Activated T-cell treated with anti-CD3 and anti-CD28 coated beads, Interleukin-2, amount 50 U/mL, for 72 hours (primary cell): ENCODE results near the gene PVALEF. TPM values are rescaled to one million over a fixed set of nuclear protein-coding genes. Genes with fewer than 3 reads are reported as not detected.

Experiments
- ATAC-seq, 2 donors: fragments of 150-1000 bp; cut with Tn5 transposase; replicated peaks in 1 of 2; 2 replicates each; pipeline ENCODE4 v1.10.0; 2021; ENCODE audit warnings: moderate library complexity in 2 of 2, mild to moderate bottlenecking in 1 of 2
- DNase-seq, 2 donors: peaks; one replicate each; pipeline ENCODE4 v3.0.0; 2021 to 2022; ENCODE audit warnings: mixed read lengths in 1 of 2
- H3K27ac Mint-ChIP-seq: one replicate; pipeline ENCODE4 v1.8.0; 2022; ENCODE audit warnings: mild to moderate bottlenecking, moderate library complexity, mixed read lengths
- H3K27me3 Mint-ChIP-seq: one replicate; pipeline ENCODE4 v1.8.0; 2022; ENCODE audit warnings: low read depth, mixed read lengths
- H3K36me3 Mint-ChIP-seq, 2 donors: one replicate each; pipeline ENCODE4 v1.8.0; 2022; ENCODE audit warnings: mixed read lengths in 2 of 2, mild to moderate bottlenecking in 1 of 2; ENCODE audit not compliant: insufficient read depth in 2 of 2
- H3K4me1 Mint-ChIP-seq: one replicate; pipeline ENCODE4 v1.8.0; 2022; ENCODE audit warnings: low read depth, mixed read lengths
- H3K4me3 Mint-ChIP-seq, 2 donors: one replicate each; pipeline ENCODE4 v1.8.0; 2022; ENCODE audit warnings: mild to moderate bottlenecking in 2 of 2, mixed read lengths in 2 of 2, moderate library complexity in 2 of 2
- H3K9me3 Mint-ChIP-seq, 2 donors: one replicate each; pipeline ENCODE4 v1.8.0; 2022; ENCODE audit warnings: mixed read lengths in 2 of 2
- total RNA-seq, 2 donors: library from RNA; stranded (reverse); gene quantifications; one replicate each; pipeline ENCODE4 v1.2.3, GENCODE V29; 2022

Gene PVALEF
- total RNA-seq, result not detected

- H3K27ac Mint-ChIP-seq, result no peak within 1 kb of the TSS
- H3K36me3 Mint-ChIP-seq, result no peaks in the 10 kb centered on the region
- H3K9me3 Mint-ChIP-seq, result no peaks in the 10 kb centered on the region
- peak within 1 kb of the TSS; percentile 26 to 48 for H3K4me3 Mint-ChIP-seq
- H3K27me3 Mint-ChIP-seq, result peaks cover 8% of the 10 kb centered on the region
- H3K4me1 Mint-ChIP-seq, result no peaks in the 10 kb centered on the region
- no peak for DNase-seq
- ATAC-seq, result no peak
Measured at GRCh38 chr17:81165246-81166032, at the start of gene PVALEF. TSS of gene PVALEF (plus strand) at chr17:81165507. CDS start at chr17:81181227, 15,720 bp downstream.

GRCh38 chr17:81115749-81116464, 49.4 kb upstream of the PVALEF start:
- Mint-ChIP-seq H3K4me3 (no peak overlapping the region), H3K27ac (no peak overlapping the region), H3K9me3 (no peaks in the 10 kb centered on the region), H3K36me3 (no peaks in the 10 kb centered on the region), H3K4me1 (no peaks in the 10 kb centered on the region), H3K27me3 (no peaks in the 10 kb centered on the region)
- ATAC-seq (no peak), DNase-seq (no peak)

DNA sequence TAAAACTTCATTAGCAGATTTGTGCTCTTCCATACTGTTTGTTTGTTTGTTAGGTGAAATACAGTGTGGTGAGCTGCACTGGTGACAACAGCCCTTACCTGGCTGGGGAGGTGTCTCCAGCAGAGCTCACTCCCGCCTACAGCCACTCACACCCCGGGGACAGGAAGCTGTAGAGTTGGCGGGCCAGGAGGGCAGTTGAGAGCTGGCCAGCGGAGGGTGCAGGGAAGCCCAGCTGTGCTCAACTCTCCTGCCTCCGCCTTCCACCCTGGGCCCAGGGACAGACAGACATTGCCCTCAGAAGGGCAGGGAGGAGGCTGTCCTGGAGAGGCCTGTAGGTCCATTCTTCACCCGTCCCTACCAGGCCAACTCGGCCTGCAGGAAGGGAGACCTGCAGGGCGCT, 48.6 kb upstream of the PVALEF start:
- H3K4me1 Mint-ChIP-seq, result no peaks in the 10 kb centered on the region
- H3K36me3 Mint-ChIP-seq, result no peaks in the 10 kb centered on the region
- ATAC-seq (no peak), DNase-seq (no peak)
- no peaks in the 10 kb centered on the region for H3K27me3 Mint-ChIP-seq
- H3K4me3 Mint-ChIP-seq, result no peak overlapping the region
- H3K27ac Mint-ChIP-seq, result no peak overlapping the region
- H3K9me3 Mint-ChIP-seq, result no peaks in the 10 kb centered on the region

- Mint-ChIP-seq H3K4me3 (no peak overlapping the region), H3K27ac (no peak overlapping the region), H3K9me3 (no peaks in the 10 kb centered on the region), H3K27me3 (no peaks in the 10 kb centered on the region), H3K36me3 (no peaks in the 10 kb centered on the region), H3K4me1 (no peaks in the 10 kb centered on the region)
- ATAC-seq (no peak), DNase-seq (no peak)
Measured at GRCh38 chr17:81117672-81118198, 47.6 kb upstream of the PVALEF start.

GRCh38 chr17:81118308-81119221, 46.7 kb upstream of the PVALEF start:
- ATAC-seq, result no peak
- H3K4me1 Mint-ChIP-seq, result no peaks in the 10 kb centered on the region
- H3K9me3 Mint-ChIP-seq, result no peaks in the 10 kb centered on the region
- H3K4me3 Mint-ChIP-seq, result peak overlapping the region; percentile 50 to 68
- no peaks in the 10 kb centered on the region for H3K36me3 Mint-ChIP-seq
- no peak for DNase-seq
- no peak overlapping the region for H3K27ac Mint-ChIP-seq
- no peaks in the 10 kb centered on the region for H3K27me3 Mint-ChIP-seq

DNA sequence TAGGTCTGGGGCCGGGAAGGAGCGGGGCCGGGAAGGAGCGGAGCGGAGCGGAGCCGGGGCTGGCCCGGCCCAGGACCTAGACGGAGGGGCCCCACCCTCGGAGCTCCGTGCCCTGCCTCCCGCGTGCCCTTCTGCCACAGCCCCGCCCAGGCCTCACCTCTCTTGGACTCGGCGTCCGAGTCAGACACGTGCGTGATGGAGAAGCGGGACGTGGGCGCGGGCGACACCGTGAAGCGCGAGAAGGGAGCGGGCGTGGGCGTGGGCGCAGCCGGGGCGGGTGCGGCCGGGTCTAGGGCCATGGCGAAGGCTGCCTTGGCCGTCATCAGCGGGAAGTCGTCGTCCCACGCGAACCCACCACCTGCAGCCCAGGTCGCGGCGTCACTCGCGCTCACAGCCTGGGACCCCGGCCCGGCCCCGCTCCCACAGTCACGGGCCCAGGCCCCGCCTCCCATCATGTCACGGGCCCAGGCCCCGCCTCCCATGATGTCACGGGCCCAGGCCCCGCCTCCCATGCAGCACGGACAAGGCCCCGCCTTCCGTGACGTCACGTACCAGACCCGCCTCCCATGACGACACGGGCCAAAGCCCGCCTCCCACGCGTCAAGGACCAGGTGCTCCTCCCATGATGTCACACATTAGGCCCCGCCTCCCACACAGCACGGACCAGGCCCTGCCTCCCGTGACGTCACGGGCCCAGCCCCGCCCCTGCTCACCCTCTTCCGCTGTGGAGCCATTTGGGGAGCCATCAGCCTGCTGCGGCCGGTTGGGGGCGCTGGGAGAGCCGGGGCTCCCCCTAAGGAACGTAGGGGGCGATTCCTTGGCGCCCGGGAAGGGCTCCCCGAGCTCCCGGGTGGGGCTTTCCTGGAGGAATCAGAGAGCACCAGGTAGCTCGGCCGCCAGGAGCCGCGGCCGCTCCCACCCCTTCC, 45.8 kb upstream of the PVALEF start:
- Mint-ChIP-seq H3K4me1 (no peaks in the 10 kb centered on the region), H3K36me3 (no peaks in the 10 kb centered on the region), H3K4me3 (peak overlapping the region; percentile 52 to 68), H3K27me3 (no peaks in the 10 kb centered on the region), H3K9me3 (no peaks in the 10 kb centered on the region), H3K27ac (no peak overlapping the region)
- ATAC-seq (peak; percentile 79 to 80), DNase-seq (peak; percentile 88 to 93)

- ATAC-seq (no peak), DNase-seq (no peak)
- no peaks in the 10 kb centered on the region for H3K4me1 Mint-ChIP-seq
- no peak overlapping the region for H3K27ac Mint-ChIP-seq
- H3K4me3 Mint-ChIP-seq, result no peak overlapping the region
- no peaks in the 10 kb centered on the region for H3K36me3 Mint-ChIP-seq
- no peaks in the 10 kb centered on the region for H3K27me3 Mint-ChIP-seq
- no peaks in the 10 kb centered on the region for H3K9me3 Mint-ChIP-seq
Measured at GRCh38 chr17:81120149-81120484, 45.2 kb upstream of the PVALEF start.

GRCh38 chr17:81120695-81121621, 44.3 kb upstream of the PVALEF start:
- Mint-ChIP-seq H3K9me3 (no peaks in the 10 kb centered on the region), H3K4me1 (no peaks in the 10 kb centered on the region), H3K27ac (no peak overlapping the region), H3K4me3 (no peak overlapping the region), H3K27me3 (no peaks in the 10 kb centered on the region), H3K36me3 (no peaks in the 10 kb centered on the region)
- DNase-seq, result no peak
- no peak for ATAC-seq

DNA sequence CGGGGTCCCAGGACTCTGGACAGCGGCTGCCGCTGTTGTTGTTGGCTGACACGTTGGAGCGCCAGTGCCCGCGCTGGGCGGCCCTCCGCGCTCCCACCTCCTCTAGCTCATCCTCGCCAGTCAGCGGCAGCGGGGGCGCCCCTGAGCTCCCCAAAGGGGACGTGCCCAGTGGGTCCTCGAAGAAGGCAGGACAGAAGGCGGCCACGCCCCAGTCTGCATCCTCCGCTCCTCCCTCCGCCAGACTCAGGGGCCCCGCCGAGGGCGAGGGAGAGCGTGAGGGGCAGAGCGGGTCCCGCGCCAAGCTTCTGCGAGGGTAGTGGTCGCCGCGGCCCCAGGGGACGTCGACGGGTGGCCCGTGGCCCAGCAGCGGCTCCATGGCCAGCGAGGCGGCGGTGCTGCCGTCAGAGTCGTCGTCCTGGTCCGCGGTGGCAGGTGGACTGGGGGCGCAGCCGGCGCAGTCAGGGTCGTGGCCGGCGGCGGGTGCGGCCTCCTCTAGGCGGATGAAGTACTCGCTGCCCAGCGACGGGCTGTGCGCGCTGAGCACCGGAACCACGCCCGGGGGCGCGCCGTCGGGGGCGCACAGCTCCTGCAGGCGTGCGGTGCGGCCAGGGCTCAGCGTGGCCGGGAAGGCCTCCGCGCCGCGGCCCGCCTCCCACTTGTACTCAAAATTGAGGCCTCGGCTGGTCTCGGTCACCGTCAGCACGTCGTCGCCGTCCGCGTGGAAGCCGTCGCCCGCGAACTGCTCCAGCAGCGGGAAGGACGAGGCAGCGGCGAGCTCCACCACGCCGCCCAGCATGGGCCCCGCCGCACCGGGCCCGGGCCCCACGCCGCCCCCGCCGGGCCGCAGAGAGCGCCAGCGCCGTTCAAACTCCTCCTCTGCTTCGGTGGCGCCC, 43.2 kb upstream of the PVALEF start:
- no peaks in the 10 kb centered on the region for H3K4me1 Mint-ChIP-seq
- H3K27me3 Mint-ChIP-seq, result no peaks in the 10 kb centered on the region
- ATAC-seq (no peak), DNase-seq (no peak)
- H3K36me3 Mint-ChIP-seq, result no peaks in the 10 kb centered on the region
- no peaks in the 10 kb centered on the region for H3K9me3 Mint-ChIP-seq
- no peak overlapping the region for H3K4me3 Mint-ChIP-seq
- no peak overlapping the region for H3K27ac Mint-ChIP-seq

GRCh38 chr17:81123052-81124048, 42.0 kb upstream of the PVALEF start:
- no peaks in the 10 kb centered on the region for H3K9me3 Mint-ChIP-seq
- no peak overlapping the region for H3K4me3 Mint-ChIP-seq
- DNase-seq (no peak), ATAC-seq (no peak)
- no peaks in the 10 kb centered on the region for H3K36me3 Mint-ChIP-seq
- H3K4me1 Mint-ChIP-seq, result no peaks in the 10 kb centered on the region
- H3K27me3 Mint-ChIP-seq, result no peaks in the 10 kb centered on the region
- H3K27ac Mint-ChIP-seq, result no peak overlapping the region
